ENCODE data around the gene DAPK2.

GRCh38 chr15:64045101-64045435 lies 1.2 kb downstream of the DAPK2 start:
- no peak for TF ChIP-seq CTCF (IDR thresholded peaks at IDR 0.05)
- TF ChIP-seq POLR2A (IDR thresholded peaks at IDR 0.05), result no peak
- TF ChIP-seq POLR2AphosphoS5 (IDR thresholded peaks at IDR 0.05), result no peak
